A549 (cell line): Measurements from ENCODE around the gene GPRIN3. TPM values are rescaled to one million over a fixed set of nuclear protein-coding genes. Genes with fewer than 3 reads are reported as not detected.

Experiments used
- ATAC-seq, 2 experiments: fragments of 200-7000 bp in 1 of 2; fragments of >200 bp in 1 of 2; cut with Nextera tagmentation in 1 of 2; cut with Tn5 transposase in 1 of 2; 3 replicates each; pipeline versions ENCODE4 v1.8.0 to v1.9.1; 2018 to 2020; ENCODE audit warnings: mild to moderate bottlenecking in 1 of 2, moderate library complexity in 1 of 2
- CTCF ChIA-PET: fragments of 300-600 bp; sonication (Branson Sonifier 250); formaldehyde crosslinking; extraction: SDS; loops from one replicate; lab custom pipeline; 2021; ENCODE audit warnings: antibody characterized with exemption, inconsistent platforms; lab: Yijun Ruan, JAX
- POLR2A ChIA-PET: fragments of 350-600 bp; formaldehyde crosslinking; extraction: SDS; loops from one replicate; lab custom pipeline; 2021; ENCODE audit warnings: antibody characterized with exemption, inconsistent platforms; lab: Yijun Ruan, JAX
- DNase-seq, 2 experiments: peaks; one replicate each; pipeline versions ENCODE4 v3.0.0 to v3.0.0-alpha.2; 2011 to 2016; ENCODE audit warnings: low read depth in 1 of 2, low spot score in 1 of 2
- FAIRE-seq: peaks from 2 replicates; lab custom pipeline; 2011; peaks lifted over from hg19 to GRCh38; lab: Jason Lieb, UNC
- H3K27ac ChIP-seq, 2 experiments: fragments of >200 bp; sonication (Bioruptor Twin); formaldehyde crosslinking; 3 replicates each; pipeline ENCODE4 v1.5.1; 2016 to 2017
- H3K4me1 ChIP-seq: fragments of >200 bp; sonication (Bioruptor Twin); formaldehyde crosslinking; 3 replicates; pipeline ENCODE4 v1.6.1; 2016
- H3K4me2 ChIP-seq: fragments of >200 bp; sonication (Bioruptor Twin); formaldehyde crosslinking; 3 replicates; pipeline ENCODE4 v1.6.1; 2016
- H3K4me3 ChIP-seq: fragments of >200 bp; sonication (Bioruptor Twin); formaldehyde crosslinking; 3 replicates; pipeline ENCODE4 v1.5.1; 2016
- H3K9me3 ChIP-seq: fragments of >200 bp; sonication (Bioruptor Twin); formaldehyde crosslinking; 3 replicates; pipeline ENCODE4 v1.6.1; 2016
- BCL3 ChIP-seq: fragments of >200 bp; sonication (Bioruptor Twin); formaldehyde crosslinking; IDR thresholded peaks from 3 replicates; pipeline ENCODE4 v1.6.1; 2016
- CTCF ChIP-seq: fragments of >200 bp; sonication (Bioruptor Twin); formaldehyde crosslinking; IDR thresholded peaks from 3 replicates; pipeline ENCODE4 v1.5.1; 2016
- EHF ChIP-seq: fragments of 250-450 bp; sonication (Bioruptor Pico); IDR thresholded peaks from 2 replicates; pipeline ENCODE4 v1.5.0; 2020; ENCODE audit warnings: mild to moderate bottlenecking
- EHMT2 ChIP-seq: fragments of 200-600 bp; sonication (generic); IDR thresholded peaks from 2 replicates; pipeline ENCODE4 v1.6.1; 2016; ENCODE audit warnings: antibody characterized with exemption, low read depth, mild to moderate bottlenecking, moderate library complexity
- FOSB ChIP-seq: fragments of 250-450 bp; sonication (Bioruptor Pico); IDR thresholded peaks from 2 replicates; pipeline ENCODE4 v1.5.0; 2020; ENCODE audit warnings: mild to moderate bottlenecking, moderate library complexity
- FOXS1 ChIP-seq: fragments of 250-450 bp; sonication (Bioruptor Pico); IDR thresholded peaks from 2 replicates; pipeline ENCODE4 v1.5.0; 2020; ENCODE audit warnings: mild to moderate bottlenecking, moderate library complexity
- GATA3 ChIP-seq: IDR thresholded peaks from 2 replicates; pipeline ENCODE4 v1.6.1; 2012; ENCODE audit warnings: borderline replicate concordance
- HMGXB4 ChIP-seq: fragments of 250-450 bp; sonication (Bioruptor Pico); IDR thresholded peaks from 2 replicates; pipeline ENCODE4 v1.5.0; 2021; ENCODE audit warnings: mild to moderate bottlenecking, moderate library complexity, borderline replicate concordance
- HOXA7 ChIP-seq: fragments of 250-450 bp; sonication (Bioruptor Pico); IDR thresholded peaks from 2 replicates; pipeline ENCODE4 v1.5.0; 2020; ENCODE audit warnings: mild to moderate bottlenecking, moderate library complexity
- HOXB5 ChIP-seq: fragments of 250-450 bp; sonication (Bioruptor Pico); IDR thresholded peaks from 2 replicates; pipeline ENCODE4 v1.5.0; 2020; ENCODE audit warnings: mild to moderate bottlenecking, moderate library complexity
- MYC ChIP-seq: IDR thresholded peaks from 2 replicates; pipeline ENCODE4 v1.6.1; 2012; ENCODE audit warnings: mild to moderate bottlenecking, inconsistent platforms, low read length, improper control_type of control experiment, borderline replicate concordance
- NFE2L2 ChIP-seq: fragments of 150-350 bp; conservative IDR thresholded peaks from 2 replicates; pipeline ENCODE4 v1.6.1; 2014; ENCODE audit warnings: low read length
- RAD21 ChIP-seq, 2 experiments: fragments of >200 bp in 1 of 2; sonication (Bioruptor Twin) in 1 of 2; formaldehyde crosslinking in 1 of 2; IDR thresholded peaks in 1 of 2; conservative IDR thresholded peaks in 1 of 2; 2 replicates in 1 of 2; 3 replicates in 1 of 2; pipeline ENCODE4 v1.6.1; 2012 to 2018; ENCODE audit warnings: inconsistent platforms in 1 of 2
- RARB ChIP-seq: fragments of 250-450 bp; sonication (Bioruptor Pico); IDR thresholded peaks from 2 replicates; pipeline ENCODE4 v1.8.0; 2021; ENCODE audit warnings: mild to moderate bottlenecking, moderate library complexity
- RNF2 ChIP-seq: fragments of 200-600 bp; sonication (generic); IDR thresholded peaks from 2 replicates; pipeline ENCODE4 v1.6.1; 2016; ENCODE audit warnings: low read depth, mild to moderate bottlenecking, antibody characterized with exemption, moderate library complexity, borderline replicate concordance
- SMC3 ChIP-seq: fragments of >200 bp; sonication (Bioruptor Twin); formaldehyde crosslinking; IDR thresholded peaks from 3 replicates; pipeline ENCODE4 v1.6.1; 2018; ENCODE audit warnings: inconsistent platforms
- WGBS: methylation state at CpG from one replicate; pipeline ENCODE4 v1.1.6; 2017; ENCODE audit errors: missing lambda C conversion rate; 5-methylcytosine and 5-hydroxymethylcytosine counted together
- polyA plus RNA-seq, 4 experiments: library from polyadenylated mRNA; depleted of rRNA in 3 of 4; stranded (reverse); fragments of >200 nt; fragmentation: RNase III in 1 of 4; extraction: RNeasy Plus Mini Kit Qiagen cat#74134 plus additional on column Dnase treatment in 1 of 4; gene quantifications; 2 replicates in 3 of 4; 3 replicates in 1 of 4; pipeline ENCODE4 v1.2.3, GENCODE V29; 2011 to 2017
- TF ChIP-seq, protein P1 (sequence below): IDR thresholded peaks from 2 replicates; pipeline ENCODE4 v1.6.1; 2012
- TF ChIP-seq, protein P2 (sequence below): IDR thresholded peaks from 2 replicates; pipeline ENCODE4 v1.6.1; 2012; ENCODE audit warnings: low read depth, borderline replicate concordance
- TF ChIP-seq, protein P3 (sequence below): fragments of 200-600 bp; sonication (generic); IDR thresholded peaks from 2 replicates; pipeline ENCODE4 v1.6.1; 2016; ENCODE audit warnings: antibody characterized with exemption, mild to moderate bottlenecking, moderate library complexity

Gene GPRIN3
- polyA plus RNA-seq, 2 of the 4 experiments (the other 2 are of a cell fraction) = 6.8 to 18.7 TPM

- ChIA-PET POLR2A (interaction anchor here (0.7 kb wide), 1 partner anchor 12 kb away, joined by 3 read pairs; no protein-coding TSS in a partner anchor), CTCF (interaction anchor here (0.7 to 3.9 kb wide), 21 partner anchors 8 to 558 kb away, joined by 3 to 27 read pairs (median 4); no protein-coding TSS in a partner anchor)
- Histone ChIP-seq H3K9me3 (no peaks in the 10 kb centered on the region), H3K4me3 (no peak overlapping the region), H3K4me1 (peaks cover 4% of the 10 kb centered on the region; the same call in 1 of the 3 replicates), H3K27ac (peak overlapping the region; percentile 51 to 60; a peak in 4 of 6 replicates), H3K4me2 (no peak overlapping the region)
- peak; percentile 99 to 100 for ATAC-seq
- peak; percentile 40 to 86 for DNase-seq
- TF ChIP-seq FOXS1 (no peak), SMC3 (peak; percentile 91), RAD21 (conservative IDR thresholded peaks at IDR 0.05 in 1 of 2, IDR thresholded peaks at IDR 0.05 in 1 of 2) (peak; percentile 91 to 92), CTCF (peak; percentile 77)
- TF ChIP-seq, protein P1, sequence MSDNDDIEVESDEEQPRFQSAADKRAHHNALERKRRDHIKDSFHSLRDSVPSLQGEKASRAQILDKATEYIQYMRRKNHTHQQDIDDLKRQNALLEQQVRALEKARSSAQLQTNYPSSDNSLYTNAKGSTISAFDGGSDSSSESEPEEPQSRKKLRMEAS = 0 out of 2 replicates have a peak, but pooled peaks have one; percentile 40
- no peak for FAIRE-seq
- 43% methylated on average over 9 of the region's 9 CpGs for WGBS
Observed at GRCh38 chr4:89226665-89227574, 80.7 kb downstream of the GPRIN3 start.

DNA sequence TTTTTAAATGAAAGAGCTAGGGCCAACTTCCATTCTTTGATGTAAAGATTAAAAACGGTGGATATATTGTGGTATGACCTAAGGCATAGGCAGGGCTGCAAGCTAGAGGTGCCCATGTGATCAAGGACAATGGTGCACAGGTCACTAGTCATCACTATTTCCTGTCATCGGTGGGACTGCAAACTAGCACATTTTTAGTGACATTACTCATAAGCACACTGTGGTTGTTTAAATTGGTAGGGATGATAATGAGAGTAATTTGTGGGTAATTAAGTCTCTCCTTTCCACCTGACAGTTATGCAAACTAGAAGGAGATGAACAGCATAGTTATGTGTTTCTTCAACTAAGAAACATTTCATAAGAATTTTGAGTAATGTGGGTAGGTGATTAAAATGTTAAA, 85.4 kb downstream of the GPRIN3 start:
- H3K27ac ChIP-seq = no peak overlapping the region
- H3K4me3 ChIP-seq = no peak overlapping the region
- no peak for FAIRE-seq
- 3% methylated on average over 2 of the region's 2 CpGs for WGBS
- no peak for DNase-seq
- ChIA-PET POLR2A (no interaction called here), CTCF (no interaction called here)
- H3K4me1 ChIP-seq = peaks cover 4% of the 10 kb centered on the region; the same call in 1 of the 3 replicates
- H3K4me2 ChIP-seq = no peak overlapping the region
- no peaks in the 10 kb centered on the region for H3K9me3 ChIP-seq
- no peak for ATAC-seq
- TF ChIP-seq EHF (no peak), HOXA7 (no peak), NFE2L2 (no peak), RARB (CRISPR knock-in tag) (no peak), BCL3 (no peak), GATA3 (no peak), FOSB (CRISPR knock-in tag) (no peak), EHMT2 (no peak), HMGXB4 (no peak), RNF2 (no peak), FOXS1 (no peak), HOXB5 (no peak), MYC (no peak)
- TF ChIP-seq, protein P2, sequence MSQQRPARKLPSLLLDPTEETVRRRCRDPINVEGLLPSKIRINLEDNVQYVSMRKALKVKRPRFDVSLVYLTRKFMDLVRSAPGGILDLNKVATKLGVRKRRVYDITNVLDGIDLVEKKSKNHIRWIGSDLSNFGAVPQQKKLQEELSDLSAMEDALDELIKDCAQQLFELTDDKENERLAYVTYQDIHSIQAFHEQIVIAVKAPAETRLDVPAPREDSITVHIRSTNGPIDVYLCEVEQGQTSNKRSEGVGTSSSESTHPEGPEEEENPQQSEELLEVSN = no peak
- TF ChIP-seq, protein P3, sequence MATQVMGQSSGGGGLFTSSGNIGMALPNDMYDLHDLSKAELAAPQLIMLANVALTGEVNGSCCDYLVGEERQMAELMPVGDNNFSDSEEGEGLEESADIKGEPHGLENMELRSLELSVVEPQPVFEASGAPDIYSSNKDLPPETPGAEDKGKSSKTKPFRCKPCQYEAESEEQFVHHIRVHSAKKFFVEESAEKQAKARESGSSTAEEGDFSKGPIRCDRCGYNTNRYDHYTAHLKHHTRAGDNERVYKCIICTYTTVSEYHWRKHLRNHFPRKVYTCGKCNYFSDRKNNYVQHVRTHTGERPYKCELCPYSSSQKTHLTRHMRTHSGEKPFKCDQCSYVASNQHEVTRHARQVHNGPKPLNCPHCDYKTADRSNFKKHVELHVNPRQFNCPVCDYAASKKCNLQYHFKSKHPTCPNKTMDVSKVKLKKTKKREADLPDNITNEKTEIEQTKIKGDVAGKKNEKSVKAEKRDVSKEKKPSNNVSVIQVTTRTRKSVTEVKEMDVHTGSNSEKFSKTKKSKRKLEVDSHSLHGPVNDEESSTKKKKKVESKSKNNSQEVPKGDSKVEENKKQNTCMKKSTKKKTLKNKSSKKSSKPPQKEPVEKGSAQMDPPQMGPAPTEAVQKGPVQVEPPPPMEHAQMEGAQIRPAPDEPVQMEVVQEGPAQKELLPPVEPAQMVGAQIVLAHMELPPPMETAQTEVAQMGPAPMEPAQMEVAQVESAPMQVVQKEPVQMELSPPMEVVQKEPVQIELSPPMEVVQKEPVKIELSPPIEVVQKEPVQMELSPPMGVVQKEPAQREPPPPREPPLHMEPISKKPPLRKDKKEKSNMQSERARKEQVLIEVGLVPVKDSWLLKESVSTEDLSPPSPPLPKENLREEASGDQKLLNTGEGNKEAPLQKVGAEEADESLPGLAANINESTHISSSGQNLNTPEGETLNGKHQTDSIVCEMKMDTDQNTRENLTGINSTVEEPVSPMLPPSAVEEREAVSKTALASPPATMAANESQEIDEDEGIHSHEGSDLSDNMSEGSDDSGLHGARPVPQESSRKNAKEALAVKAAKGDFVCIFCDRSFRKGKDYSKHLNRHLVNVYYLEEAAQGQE = no peak
- TF ChIP-seq, all 56 proteins: peak for 0
